ENCODE measurements around the gene GBX1.

The GBX1 gene

GRCh38 chr7:151176401-151176800, 8.9 kb upstream of the GBX1 start:
- no peak for FAIRE-seq
- DNase-seq (ENCODE audit: insufficient read length, low spot score) = no peak
- no peak for TF ChIP-seq POU2F2 (IDR thresholded peaks at IDR 0.05; ENCODE audit: low read depth, low read length)
- no peak for TF ChIP-seq POLR2A (IDR thresholded peaks at IDR 0.05; ENCODE audit: low read depth, low read length)
- TF ChIP-seq POLR2AphosphoS5 (IDR thresholded peaks at IDR 0.05; ENCODE audit: low read depth, low read length) = no peak
- TF ChIP-seq TAF1 (IDR thresholded peaks at IDR 0.05; ENCODE audit: low read depth, low read length) = no peak
- TF ChIP-seq SPI1 (IDR thresholded peaks at IDR 0.05; ENCODE audit: low read depth, low read length) = no peak
- no peak for TF ChIP-seq PAX5 (IDR thresholded peaks at IDR 0.05; ENCODE audit: insufficient read depth, low read length, severe bottlenecking)

GRCh38 chr7:151175793-151176311, 8.4 kb upstream of the GBX1 start:
- FAIRE-seq = no peak
- DNase-seq (ENCODE audit: insufficient read length, low spot score) = no peak
- TF ChIP-seq POLR2AphosphoS5 (IDR thresholded peaks at IDR 0.05; ENCODE audit: low read depth, low read length) = no peak
- no peak for TF ChIP-seq TAF1 (IDR thresholded peaks at IDR 0.05; ENCODE audit: low read depth, low read length)
- no peak for TF ChIP-seq POLR2A (IDR thresholded peaks at IDR 0.05; ENCODE audit: low read depth, low read length)
- TF ChIP-seq PAX5 (IDR thresholded peaks at IDR 0.05; ENCODE audit: insufficient read depth, low read length, severe bottlenecking) = no peak
- no peak for TF ChIP-seq POU2F2 (IDR thresholded peaks at IDR 0.05; ENCODE audit: low read depth, low read length)
- TF ChIP-seq SPI1 (IDR thresholded peaks at IDR 0.05; ENCODE audit: low read depth, low read length) = no peak

GRCh38 chr7:151175047-151175792, 7.7 kb upstream of the GBX1 start:
- no peak for DNase-seq (ENCODE audit: insufficient read length, low spot score)
- no peak for FAIRE-seq
- TF ChIP-seq POLR2AphosphoS5 (IDR thresholded peaks at IDR 0.05; ENCODE audit: low read depth, low read length) = no peak
- TF ChIP-seq POLR2A (IDR thresholded peaks at IDR 0.05; ENCODE audit: low read depth, low read length) = no peak
- no peak for TF ChIP-seq PAX5 (IDR thresholded peaks at IDR 0.05; ENCODE audit: insufficient read depth, low read length, severe bottlenecking)
- TF ChIP-seq TAF1 (IDR thresholded peaks at IDR 0.05; ENCODE audit: low read depth, low read length) = no peak
- TF ChIP-seq POU2F2 (IDR thresholded peaks at IDR 0.05; ENCODE audit: low read depth, low read length) = no peak
- TF ChIP-seq SPI1 (IDR thresholded peaks at IDR 0.05; ENCODE audit: low read depth, low read length) = no peak

GRCh38 chr7:151174246-151175046, 7.0 kb upstream of the GBX1 start:
- TF ChIP-seq POLR2AphosphoS5 (IDR thresholded peaks at IDR 0.05; ENCODE audit: low read depth, low read length) (no peak), SPI1 (IDR thresholded peaks at IDR 0.05; ENCODE audit: low read depth, low read length) (no peak), TAF1 (IDR thresholded peaks at IDR 0.05; ENCODE audit: low read depth, low read length) (no peak), POLR2A (IDR thresholded peaks at IDR 0.05; ENCODE audit: low read depth, low read length) (no peak), POU2F2 (IDR thresholded peaks at IDR 0.05; ENCODE audit: low read depth, low read length) (no peak), PAX5 (IDR thresholded peaks at IDR 0.05; ENCODE audit: insufficient read depth, low read length, severe bottlenecking) (no peak)
- no peak for FAIRE-seq
- no peak for DNase-seq (ENCODE audit: insufficient read length, low spot score)

GRCh38 chr7:151173386-151174245, 6.1 kb upstream of the GBX1 start:
- TF ChIP-seq POU2F2 (IDR thresholded peaks at IDR 0.05; ENCODE audit: low read depth, low read length) (no peak), TAF1 (IDR thresholded peaks at IDR 0.05; ENCODE audit: low read depth, low read length) (no peak), POLR2A (IDR thresholded peaks at IDR 0.05; ENCODE audit: low read depth, low read length) (no peak), SPI1 (IDR thresholded peaks at IDR 0.05; ENCODE audit: low read depth, low read length) (no peak), POLR2AphosphoS5 (IDR thresholded peaks at IDR 0.05; ENCODE audit: low read depth, low read length) (no peak)
- FAIRE-seq = no peak

GRCh38 chr7:151172273-151173141, 5.0 kb upstream of the GBX1 start:
- TF ChIP-seq POLR2A (IDR thresholded peaks at IDR 0.05; ENCODE audit: low read depth, low read length) (no peak), PAX5 (IDR thresholded peaks at IDR 0.05; ENCODE audit: insufficient read depth, low read length, severe bottlenecking) (no peak), TAF1 (IDR thresholded peaks at IDR 0.05; ENCODE audit: low read depth, low read length) (no peak), POLR2AphosphoS5 (IDR thresholded peaks at IDR 0.05; ENCODE audit: low read depth, low read length) (no peak), POU2F2 (IDR thresholded peaks at IDR 0.05; ENCODE audit: low read depth, low read length) (no peak; the same call in 1 of the 2 replicates), SPI1 (IDR thresholded peaks at IDR 0.05; ENCODE audit: low read depth, low read length) (no peak)
- DNase-seq (ENCODE audit: insufficient read length, low spot score) = peak; percentile 85
- peak; percentile 96 for FAIRE-seq

More at GRCh38 chr7:151173386-151174245, 6.1 kb upstream of the GBX1 start:
- DNase-seq (ENCODE audit: insufficient read length, low spot score) = no peak

GRCh38 chr7:151168787-151169162, 1.3 kb upstream of the GBX1 start:
- TF ChIP-seq POU2F2 (IDR thresholded peaks at IDR 0.05; ENCODE audit: low read depth, low read length) = no peak
- TF ChIP-seq POLR2AphosphoS5 (IDR thresholded peaks at IDR 0.05; ENCODE audit: low read depth, low read length) = no peak
- no peak for TF ChIP-seq SPI1 (IDR thresholded peaks at IDR 0.05; ENCODE audit: low read depth, low read length)
- TF ChIP-seq POLR2A (IDR thresholded peaks at IDR 0.05; ENCODE audit: low read depth, low read length) = no peak
- TF ChIP-seq TAF1 (IDR thresholded peaks at IDR 0.05; ENCODE audit: low read depth, low read length) = no peak
- no peak for TF ChIP-seq PAX5 (IDR thresholded peaks at IDR 0.05; ENCODE audit: insufficient read depth, low read length, severe bottlenecking)
- DNase-seq (ENCODE audit: insufficient read length, low spot score) (no peak), FAIRE-seq (no peak)

All from GM12891 (cell line).